Transverse colon (tissue), 4 donors: ENCODE results near the gene DARS1.

Experiments
- CTCF ChIP-seq, 5 experiments: fragments of 200-600 bp in 3 of 5; fragments of 450-650 bp in 2 of 5; sonication (generic) in 3 of 5; IDR thresholded peaks; 1 replicate in 2 of 5; 2 replicates in 3 of 5; pipeline ENCODE4 v1.5.1; 2016 to 2017; ENCODE audit warnings: antibody characterized with exemption in 5 of 5, inconsistent platforms in 3 of 5, mild to moderate bottlenecking in 2 of 5, moderate library complexity in 1 of 5
- EP300 ChIP-seq: sonication (generic); formaldehyde crosslinking; IDR thresholded peaks from one replicate; pipeline ENCODE4 v1.6.1; 2017; ENCODE audit warnings: antibody characterized with exemption, low read depth
- POLR2A ChIP-seq: fragments of 450-650 bp; IDR thresholded peaks from one replicate; pipeline ENCODE4 v1.6.1; 2016; ENCODE audit warnings: antibody characterized with exemption, mild to moderate bottlenecking, moderate library complexity
- POLR2AphosphoS5 ChIP-seq, 3 donors: sonication (generic); formaldehyde crosslinking; IDR thresholded peaks; one replicate each; pipeline ENCODE4 v1.6.1; 2016; ENCODE audit warnings: antibody characterized with exemption in 3 of 3

- no peak for TF ChIP-seq CTCF (IDR thresholded peaks at IDR 0.05)
- TF ChIP-seq POLR2A = no peak
- no peak for TF ChIP-seq POLR2AphosphoS5 (IDR thresholded peaks at IDR 0.05)
- TF ChIP-seq EP300 = no peak
Observed at GRCh38 chr2:136031711-136032110, 46.3 kb upstream of the DARS1 start.
